Keratinocyte (primary cell): ENCODE measurements around the gene MIGA1. TPM values are rescaled to one million over a fixed set of nuclear protein-coding genes. Genes with fewer than 3 reads are reported as not detected.

Experiments used
- DNase-seq: peaks from one replicate; pipeline ENCODE4 v3.0.0-alpha.2; 2011; ENCODE audit warnings: low read depth, missing footprints, low spot score
- FAIRE-seq: peaks from 2 replicates; lab custom pipeline; 2011; peaks lifted over from hg19 to GRCh38; lab: Jason Lieb, UNC
- H2AFZ ChIP-seq: 2 replicates; pipeline ENCODE4 v1.6.0; 2012; ENCODE audit warnings: low read length, control low read depth, inconsistent platforms; ENCODE audit not compliant: control insufficient read depth
- H3K27ac ChIP-seq: 2 replicates; pipeline ENCODE4 v1.5.1; 2011; ENCODE audit warnings: low read length; ENCODE audit not compliant: control insufficient read depth, insufficient read depth
- H3K27me3 ChIP-seq: 3 replicates; pipeline ENCODE4 v1.6.0; 2011; ENCODE audit warnings: low read length; ENCODE audit not compliant: control insufficient read depth, insufficient read depth; ENCODE audit errors: extremely low read depth
- H3K36me3 ChIP-seq, 2 experiments: 2 replicates in 1 of 2; 3 replicates in 1 of 2; pipeline ENCODE4 v1.5.1; 2011; ENCODE audit warnings: low read length in 2 of 2, mild to moderate bottlenecking in 1 of 2; ENCODE audit not compliant: control insufficient read depth in 2 of 2, insufficient read depth in 2 of 2; ENCODE audit errors: extremely low read depth in 1 of 2
- H3K4me1 ChIP-seq: 3 replicates; pipeline ENCODE4 v1.5.1; 2011; ENCODE audit warnings: low read length; ENCODE audit not compliant: control insufficient read depth, insufficient read depth; ENCODE audit errors: extremely low read depth
- H3K4me2 ChIP-seq: 3 replicates; pipeline ENCODE4 v1.6.0; 2011; ENCODE audit warnings: low read depth, low read length; ENCODE audit not compliant: control insufficient read depth, insufficient read depth; ENCODE audit errors: extremely low read depth
- H3K4me3 ChIP-seq, 3 experiments: fragments of 200-600 bp in 1 of 3; sonication (generic) in 1 of 3; 2 replicates in 2 of 3; 3 replicates in 1 of 3; pipeline ENCODE4 v1.5.1; 2011 to 2016; ENCODE audit warnings: low read length in 3 of 3, mild to moderate bottlenecking in 3 of 3, control low read depth in 2 of 3, inconsistent platforms in 1 of 3, low read depth in 1 of 3, mixed read lengths in 1 of 3, mixed run types in 1 of 3, moderate library complexity in 1 of 3; ENCODE audit not compliant: control insufficient read depth in 2 of 3, insufficient read depth in 2 of 3; ENCODE audit errors: extremely low read depth in 1 of 3
- H3K79me2 ChIP-seq: 2 replicates; pipeline ENCODE4 v1.6.0; 2012; ENCODE audit warnings: low read length; ENCODE audit not compliant: control insufficient read depth, insufficient read depth
- H3K9ac ChIP-seq: 3 replicates; pipeline ENCODE4 v1.6.0; 2011; ENCODE audit warnings: low read length; ENCODE audit not compliant: control insufficient read depth, insufficient read depth; ENCODE audit errors: extremely low read depth
- H3K9me1 ChIP-seq: 3 replicates; pipeline ENCODE4 v1.6.0; 2011; ENCODE audit warnings: low read length; ENCODE audit not compliant: control insufficient read depth, insufficient read depth; ENCODE audit errors: extremely low read depth
- H3K9me3 ChIP-seq: 2 replicates; pipeline ENCODE4 v1.5.1; 2012; ENCODE audit warnings: low read depth, low read length; ENCODE audit not compliant: control insufficient read depth
- H4K20me1 ChIP-seq: 3 replicates; pipeline ENCODE4 v1.6.0; 2011; ENCODE audit warnings: low read length; ENCODE audit not compliant: control insufficient read depth, insufficient read depth; ENCODE audit errors: extremely low read depth
- EZH2 ChIP-seq: IDR thresholded peaks from one replicate; pipeline ENCODE4 v1.6.1; 2012; ENCODE audit warnings: inconsistent platforms, mild to moderate bottlenecking, low read length, moderate library complexity
- dilution Hi-C: fragments of 300-500 bp; cut with MboI; formaldehyde crosslinking; loops from one replicate; pipeline ENCODE4 v1.7.0; 2020; ENCODE audit warnings: low sequenced_read_pairs; ENCODE audit not compliant: extremely low pct_ligation_motif_present
- polyA plus RNA-seq, 5 experiments: library from polyadenylated mRNA; depleted of rRNA in 3 of 5; stranded (reverse) in 3 of 5; stranded (forward) in 1 of 5; unstranded in 1 of 5; fragments of >200 nt; gene quantifications; 1 replicate in 1 of 5; 2 replicates in 3 of 5; 3 replicates in 1 of 5; pipeline versions ENCODE4 v1.2.1 to v1.2.3, GENCODE V29; 2011 to 2012; ENCODE audit warnings: missing spikeins in 2 of 5, low read depth in 1 of 5, low replicate concordance in 1 of 5
- TF ChIP-seq, protein P1 (sequence below), 3 experiments: IDR thresholded peaks in 1 of 3; conservative IDR thresholded peaks in 1 of 3; optimal IDR thresholded peaks in 1 of 3; 2 replicates in 2 of 3; 3 replicates in 1 of 3; pipeline versions ENCODE3 to v1.5.1; 2011; ENCODE audit warnings: low read length in 3 of 3, mild to moderate bottlenecking in 3 of 3, moderate library complexity in 2 of 3, control low read depth in 1 of 3, inconsistent platforms in 1 of 3; ENCODE audit not compliant: insufficient read depth in 2 of 3; ENCODE audit errors: extremely low read depth in 1 of 3

The MIGA1 gene
- polyA plus RNA-seq, 1 donor (not counting 4 experiments of a cell fraction or from before 2014, with no cell fraction given): 8.5 TPM

- H3K4me3 ChIP-seq: no peak overlapping the region
- no peak overlapping the region for H3K9ac ChIP-seq
- no peak for TF ChIP-seq EZH2
- TF ChIP-seq, protein P1, sequence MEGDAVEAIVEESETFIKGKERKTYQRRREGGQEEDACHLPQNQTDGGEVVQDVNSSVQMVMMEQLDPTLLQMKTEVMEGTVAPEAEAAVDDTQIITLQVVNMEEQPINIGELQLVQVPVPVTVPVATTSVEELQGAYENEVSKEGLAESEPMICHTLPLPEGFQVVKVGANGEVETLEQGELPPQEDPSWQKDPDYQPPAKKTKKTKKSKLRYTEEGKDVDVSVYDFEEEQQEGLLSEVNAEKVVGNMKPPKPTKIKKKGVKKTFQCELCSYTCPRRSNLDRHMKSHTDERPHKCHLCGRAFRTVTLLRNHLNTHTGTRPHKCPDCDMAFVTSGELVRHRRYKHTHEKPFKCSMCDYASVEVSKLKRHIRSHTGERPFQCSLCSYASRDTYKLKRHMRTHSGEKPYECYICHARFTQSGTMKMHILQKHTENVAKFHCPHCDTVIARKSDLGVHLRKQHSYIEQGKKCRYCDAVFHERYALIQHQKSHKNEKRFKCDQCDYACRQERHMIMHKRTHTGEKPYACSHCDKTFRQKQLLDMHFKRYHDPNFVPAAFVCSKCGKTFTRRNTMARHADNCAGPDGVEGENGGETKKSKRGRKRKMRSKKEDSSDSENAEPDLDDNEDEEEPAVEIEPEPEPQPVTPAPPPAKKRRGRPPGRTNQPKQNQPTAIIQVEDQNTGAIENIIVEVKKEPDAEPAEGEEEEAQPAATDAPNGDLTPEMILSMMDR (optimal IDR thresholded peaks at IDR 0.05 in 1 of 3, IDR thresholded peaks at IDR 0.05 in 1 of 3, conservative IDR thresholded peaks at IDR 0.05 in 1 of 3; ENCODE audit: extremely low read depth in 1 of 3, insufficient read depth in 2 of 3, low read length in 3 of 3): no peak
- no peak overlapping the region for H2AFZ ChIP-seq
- no peaks in the 10 kb centered on the region for H3K79me2 ChIP-seq
- H3K36me3 ChIP-seq: peaks cover 0 to 3% of the 10 kb centered on the region in 2 experiments
- FAIRE-seq (no peak), DNase-seq (no peak)
- peaks cover 18% of the 10 kb centered on the region for H3K4me1 ChIP-seq
- H3K4me2 ChIP-seq: no peak overlapping the region
- no peaks in the 10 kb centered on the region for H3K9me3 ChIP-seq
- dilution Hi-C loops: no loop called here
- no peaks in the 10 kb centered on the region for H4K20me1 ChIP-seq
- H3K27ac ChIP-seq: no peak overlapping the region
- H3K9me1 ChIP-seq: no peaks in the 10 kb centered on the region
- H3K27me3 ChIP-seq: no peaks in the 10 kb centered on the region
Measured at GRCh38 chr1:77831566-77831965, 52.1 kb downstream of the MIGA1 start.

DNA sequence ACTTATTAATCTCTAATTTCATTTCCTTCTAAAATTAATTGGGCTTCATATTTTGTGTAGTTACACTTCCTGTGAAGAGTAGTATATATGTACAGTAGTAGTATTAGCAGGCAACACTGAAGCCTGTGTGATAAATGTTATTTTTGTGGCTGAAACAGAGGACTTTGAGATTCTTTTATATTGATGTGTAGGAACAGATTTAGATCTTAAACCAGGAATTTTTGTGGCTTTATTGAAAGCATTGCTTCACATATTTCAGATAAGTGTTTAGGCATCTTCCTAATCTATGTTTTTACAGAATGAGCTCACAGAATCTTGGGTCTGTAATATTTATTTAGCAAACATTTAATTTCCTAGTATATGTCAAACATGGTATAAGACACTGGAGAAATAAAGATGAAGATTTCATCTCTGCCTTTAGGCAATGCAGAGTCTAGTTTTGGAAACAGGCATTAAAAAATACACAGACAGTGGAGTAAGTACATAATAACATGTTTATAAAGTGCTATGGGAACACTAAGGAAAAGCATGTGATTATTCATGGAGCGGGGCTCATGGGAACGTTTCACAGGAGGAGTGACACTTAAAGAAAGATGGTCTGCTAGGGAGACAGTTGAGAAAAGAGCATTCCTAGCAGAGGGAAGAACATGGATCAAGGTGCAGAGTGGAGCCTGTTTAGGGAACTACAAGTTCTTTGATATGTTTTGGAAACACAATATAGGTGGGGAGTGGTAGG, 52.7 kb downstream of the MIGA1 start:
- Histone ChIP-seq H3K4me2 (no peak overlapping the region), H2AFZ (peak overlapping the region; percentile 10), H3K27ac (peak overlapping the region; percentile 8), H3K4me3 (no peak overlapping the region), H3K4me1 (peaks cover 18% of the 10 kb centered on the region), H3K9me3 (no peaks in the 10 kb centered on the region), H3K79me2 (no peaks in the 10 kb centered on the region), H3K9ac (no peak overlapping the region), H3K36me3 (peaks cover 0 to 3% of the 10 kb centered on the region in 2 experiments), H3K9me1 (no peaks in the 10 kb centered on the region), H3K27me3 (no peaks in the 10 kb centered on the region), H4K20me1 (no peaks in the 10 kb centered on the region)
- dilution Hi-C loops: no loop called here
- FAIRE-seq (no peak), DNase-seq (no peak)
- no peak for TF ChIP-seq EZH2
- TF ChIP-seq, protein P1 (optimal IDR thresholded peaks at IDR 0.05 in 1 of 3, IDR thresholded peaks at IDR 0.05 in 1 of 3, conservative IDR thresholded peaks at IDR 0.05 in 1 of 3; ENCODE audit: extremely low read depth in 1 of 3, insufficient read depth in 2 of 3, low read length in 3 of 3): no peak
